HG02759 (cell line): ENCODE measurements around the gene GPHN.

Experiments
- ATAC-seq: cut with Tn5 transposase; IDR thresholded peaks from one replicate; pipeline ENCODE4 v1.9.1; 2021; ENCODE audit warnings: mild to moderate bottlenecking, moderate library complexity; ENCODE audit not compliant: unreplicated experiment

Gene GPHN

GRCh38 chr14:66916421-66916820 lies 408.5 kb downstream of the GPHN start:
- no peak for ATAC-seq

- ATAC-seq = no peak
Observed at GRCh38 chr14:66918527-66918926, 410.6 kb downstream of the GPHN start.

GRCh38 chr14:66920196-66920595 lies 412.2 kb downstream of the GPHN start:
- no peak for ATAC-seq

GRCh38 chr14:66923251-66923650 lies 415.3 kb downstream of the GPHN start:
- no peak for ATAC-seq

- ATAC-seq = no peak
Observed at GRCh38 chr14:66939409-66939808, 431.5 kb downstream of the GPHN start.

- ATAC-seq = no peak
Observed at GRCh38 chr14:66944872-66945271, 436.9 kb downstream of the GPHN start.

GRCh38 chr14:66955159-66955558 lies 447.2 kb downstream of the GPHN start:
- no peak for ATAC-seq

- no peak for ATAC-seq
Observed at GRCh38 chr14:66959437-66960050, 451.6 kb downstream of the GPHN start.

- ATAC-seq = no peak
Observed at GRCh38 chr14:66965831-66966230, 457.9 kb downstream of the GPHN start.

- ATAC-seq = no peak
Observed at GRCh38 chr14:66972469-66972868, 464.5 kb downstream of the GPHN start.

GRCh38 chr14:66974397-66975025 lies 466.6 kb downstream of the GPHN start:
- no peak for ATAC-seq

GRCh38 chr14:66975251-66975650 lies 467.3 kb downstream of the GPHN start:
- ATAC-seq = no peak

GRCh38 chr14:66979101-66979974 lies 471.4 kb downstream of the GPHN start:
- ATAC-seq = peak; percentile 44

GRCh38 chr14:66982247-66982646 lies 474.3 kb downstream of the GPHN start:
- ATAC-seq = no peak

GRCh38 chr14:66992776-66993175 lies 484.8 kb downstream of the GPHN start:
- no peak for ATAC-seq

- ATAC-seq = no peak
Observed at GRCh38 chr14:66993512-66993911, 485.6 kb downstream of the GPHN start.

GRCh38 chr14:66998013-66998412 lies 490.1 kb downstream of the GPHN start:
- no peak for ATAC-seq

- ATAC-seq = no peak
Observed at GRCh38 chr14:66999978-67000377, 492.0 kb downstream of the GPHN start.

GRCh38 chr14:67002994-67003753 lies 495.2 kb downstream of the GPHN start:
- no peak for ATAC-seq

GRCh38 chr14:67004521-67004920 lies 496.6 kb downstream of the GPHN start:
- ATAC-seq = no peak

GRCh38 chr14:67010602-67011001 lies 502.7 kb downstream of the GPHN start:
- no peak for ATAC-seq
